H9 (cell line): ENCODE measurements around the gene SREBF2. TPM values are rescaled to one million over a fixed set of nuclear protein-coding genes. Genes with fewer than 3 reads are reported as not detected.
A peak's percentile ranks its signal among the peaks of the same experiment; 100 is the strongest.

Experiments used
- DNase-seq: peaks from one replicate; pipeline ENCODE4 v3.0.0-alpha.2; 2017
- H2AFZ ChIP-seq: one replicate; pipeline ENCODE4 v1.6.1; 2013; ENCODE audit warnings: mild to moderate bottlenecking, low read length, control low read depth, moderate library complexity
- H2AK5ac ChIP-seq: 2 replicates; pipeline ENCODE4 v1.6.1; 2013; ENCODE audit warnings: low read length, control low read depth, mixed read lengths; ENCODE audit not compliant: insufficient read length
- H2BK120ac ChIP-seq: one replicate; pipeline ENCODE4 v1.6.1; 2013; ENCODE audit warnings: low read depth, mild to moderate bottlenecking, low read length, control low read depth, inconsistent platforms; ENCODE audit not compliant: poor library complexity, severe bottlenecking
- H2BK12ac ChIP-seq: 2 replicates; pipeline ENCODE4 v1.6.1; 2013; ENCODE audit warnings: low read length, control low read depth, mixed read lengths, low read depth; ENCODE audit not compliant: insufficient read length
- H2BK15ac ChIP-seq: 2 replicates; pipeline ENCODE4 v1.6.1; 2013; ENCODE audit warnings: low read depth, low read length, control low read depth
- H2BK20ac ChIP-seq: one replicate; pipeline ENCODE4 v1.6.1; 2013; ENCODE audit warnings: low read depth, mild to moderate bottlenecking, low read length, control low read depth, inconsistent platforms; ENCODE audit not compliant: poor library complexity, severe bottlenecking
- H2BK5ac ChIP-seq: 2 replicates; pipeline ENCODE4 v1.6.1; 2013; ENCODE audit warnings: low read length, control low read depth, mixed read lengths; ENCODE audit not compliant: insufficient read length
- H3K14ac ChIP-seq: 2 replicates; pipeline ENCODE4 v1.6.1; 2013; ENCODE audit warnings: low read length, control low read depth; ENCODE audit not compliant: insufficient read depth
- H3K18ac ChIP-seq: 2 replicates; pipeline ENCODE4 v1.6.1; 2013; ENCODE audit warnings: low read depth, mild to moderate bottlenecking, mixed read lengths, low read length, control low read depth; ENCODE audit not compliant: insufficient read length
- H3K23ac ChIP-seq: 2 replicates; pipeline ENCODE4 v1.6.1; 2013; ENCODE audit warnings: low read length, control low read depth, mixed read lengths, low read depth; ENCODE audit not compliant: insufficient read length
- H3K23me2 ChIP-seq: 2 replicates; pipeline ENCODE4 v1.6.1; 2013; ENCODE audit warnings: low read depth, mild to moderate bottlenecking, mixed read lengths, low read length, control low read depth; ENCODE audit not compliant: insufficient read length, poor library complexity, severe bottlenecking
- H3K27ac ChIP-seq: 2 replicates; pipeline ENCODE4 v1.5.1; 2013; ENCODE audit warnings: low read length, control low read depth, mixed read lengths, low read depth; ENCODE audit not compliant: insufficient read length
- H3K27me3 ChIP-seq: 2 replicates; pipeline ENCODE4 v1.6.1; 2013; ENCODE audit warnings: low read length, control low read depth, inconsistent platforms; ENCODE audit not compliant: insufficient read depth
- H3K4ac ChIP-seq: 2 replicates; pipeline ENCODE4 v1.6.1; 2013; ENCODE audit warnings: low read depth, mild to moderate bottlenecking, control low read depth, inconsistent platforms, low read length, moderate library complexity
- H3K4me1 ChIP-seq: 2 replicates; pipeline ENCODE4 v1.6.1; 2013; ENCODE audit warnings: low read length, control low read depth, inconsistent platforms; ENCODE audit not compliant: insufficient read depth
- H3K4me2 ChIP-seq: 2 replicates; pipeline ENCODE4 v1.6.1; 2013; ENCODE audit warnings: low read length, control low read depth, mixed read lengths; ENCODE audit not compliant: insufficient read length, insufficient read depth
- H3K56ac ChIP-seq: 2 replicates; pipeline ENCODE4 v1.6.1; 2013; ENCODE audit warnings: low read depth, mild to moderate bottlenecking, mixed read lengths, low read length, control low read depth; ENCODE audit not compliant: insufficient read length
- H3K79me1 ChIP-seq: 2 replicates; pipeline ENCODE4 v1.6.1; 2013; ENCODE audit warnings: low read depth, mild to moderate bottlenecking, moderate library complexity, low read length, control low read depth, inconsistent platforms; ENCODE audit not compliant: insufficient read depth, poor library complexity, severe bottlenecking
- H3K79me2 ChIP-seq: 2 replicates; pipeline ENCODE4 v1.6.1; 2013; ENCODE audit warnings: low read length, control low read depth, inconsistent platforms; ENCODE audit not compliant: insufficient read depth
- H3K9ac ChIP-seq: 2 replicates; pipeline ENCODE4 v1.6.1; 2013; ENCODE audit warnings: low read length, control low read depth, mixed read lengths; ENCODE audit not compliant: insufficient read length; ENCODE audit errors: extremely low read depth
- H3K9me3 ChIP-seq: one replicate; pipeline ENCODE4 v1.6.1; 2013; ENCODE audit warnings: low read depth, low read length, inconsistent platforms; ENCODE audit not compliant: control insufficient read depth
- H3T11ph ChIP-seq: one replicate; pipeline ENCODE4 v1.6.1; 2013; ENCODE audit warnings: mild to moderate bottlenecking, low read length, control low read depth, inconsistent platforms
- H4K20me1 ChIP-seq: one replicate; pipeline ENCODE4 v1.6.1; 2013; ENCODE audit not compliant: control insufficient read depth, insufficient read length, insufficient read depth
- H4K5ac ChIP-seq: 2 replicates; pipeline ENCODE4 v1.6.1; 2013; ENCODE audit warnings: low read depth, mild to moderate bottlenecking, mixed read lengths, low read length, control low read depth; ENCODE audit not compliant: insufficient read length
- H4K8ac ChIP-seq: replicated peaks from 2 replicates; pipeline ENCODE4 v1.6.1; 2013; ENCODE audit warnings: low read length, control low read depth, mixed read lengths, low read depth; ENCODE audit not compliant: insufficient read length
- H4K91ac ChIP-seq: 2 replicates; pipeline ENCODE4 v1.6.1; 2013; ENCODE audit warnings: low read depth, mild to moderate bottlenecking, moderate library complexity, mixed read lengths, low read length, control low read depth; ENCODE audit not compliant: insufficient read length
- H3K27ac Mint-ChIP-seq, 3 experiments: 2 replicates in 2 of 3; 3 replicates in 1 of 3; pipeline ENCODE4 v1.8.0; 2020 to 2021; ENCODE audit warnings: mixed read lengths in 3 of 3, mild to moderate bottlenecking in 1 of 3, moderate library complexity in 1 of 3
- H3K27me3 Mint-ChIP-seq: 2 replicates; pipeline ENCODE4 v1.8.0; 2021; ENCODE audit warnings: low read depth, mild to moderate bottlenecking, moderate library complexity, mixed read lengths
- H3K36me3 Mint-ChIP-seq, 3 experiments: 2 replicates in 2 of 3; 3 replicates in 1 of 3; pipeline ENCODE4 v1.8.0; 2020 to 2021; ENCODE audit warnings: low read depth in 3 of 3, mixed read lengths in 3 of 3; ENCODE audit not compliant: insufficient read depth in 1 of 3
- H3K4me1 Mint-ChIP-seq, 2 experiments: 2 replicates each; pipeline ENCODE4 v1.8.0; 2020; ENCODE audit warnings: mixed read lengths in 2 of 2
- H3K4me3 Mint-ChIP-seq, 2 experiments: 2 replicates in 1 of 2; 3 replicates in 1 of 2; pipeline ENCODE4 v1.8.0; 2020 to 2021; ENCODE audit warnings: mild to moderate bottlenecking in 2 of 2, mixed read lengths in 2 of 2, moderate library complexity in 1 of 2
- H3K9me3 Mint-ChIP-seq, 2 experiments: 2 replicates in 1 of 2; 3 replicates in 1 of 2; pipeline ENCODE4 v1.8.0; 2020; ENCODE audit warnings: mild to moderate bottlenecking in 2 of 2, mixed read lengths in 2 of 2, moderate library complexity in 1 of 2
- CTCF ChIP-seq: fragments of 200-600 bp; sonication (generic); conservative IDR thresholded peaks from 3 replicates; pipeline ENCODE4 v1.8.0; 2021; ENCODE audit warnings: antibody characterized with exemption, mild to moderate bottlenecking
- WGBS: extraction: QIAGEN DNeasy Blood & Tissue Kit; methylation state at CpG from one replicate; pipeline ENCODE4 v1.1.7; 2013; ENCODE audit warnings: missing lambda C conversion rate, low lambda C conversion rate, mixed read lengths; ENCODE audit not compliant: insufficient read length; ENCODE audit errors: extremely low coverage; 5-methylcytosine and 5-hydroxymethylcytosine counted together
- total RNA-seq: library from RNA; stranded (reverse); gene quantifications from 2 replicates; pipeline ENCODE4 v1.2.1, GENCODE V29; 2021

The SREBF2 gene
- total RNA-seq, 1 experiment from 2014 or later, result 146 TPM

GRCh38 chr22:41826430-41827383 is 6.2 kb upstream of the SREBF2 start:
- no peaks in the 10 kb centered on the region; the same call in 1 of the 2 replicates for H3K27me3 Mint-ChIP-seq
- no peaks in the 10 kb centered on the region for H3K79me2 ChIP-seq
- no peak overlapping the region for H3T11ph ChIP-seq
- no peaks in the 10 kb centered on the region for H4K20me1 ChIP-seq
- no CpG with 5 or more reads among the region's 11 CpGs for WGBS
- no peak overlapping the region for H2AFZ ChIP-seq
- H2AK5ac ChIP-seq, result no peak overlapping the region
- H3K23me2 ChIP-seq, result no peaks in the 10 kb centered on the region
- no peak overlapping the region for H2BK120ac ChIP-seq
- H3K27ac ChIP-seq, result no peak overlapping the region
- no peak for TF ChIP-seq CTCF
- no peaks in the 10 kb centered on the region for H3K27me3 ChIP-seq
- H4K91ac ChIP-seq, result no peak overlapping the region
- H4K8ac ChIP-seq, result no peak overlapping the region
- no peak overlapping the region for H3K4me3 Mint-ChIP-seq
- H3K9me3 ChIP-seq, result no peaks in the 10 kb centered on the region
- H3K23ac ChIP-seq, result no peak overlapping the region
- no peaks in the 10 kb centered on the region for H3K79me1 ChIP-seq
- no peak overlapping the region for H3K4ac ChIP-seq
- no peak overlapping the region for H3K56ac ChIP-seq
- no peak overlapping the region; the same call in 1 of the 2 replicates for H3K14ac ChIP-seq
- no peak overlapping the region for H2BK20ac ChIP-seq
- H2BK5ac ChIP-seq, result no peak overlapping the region
- peaks cover 8 to 21% (median 15%) of the 10 kb centered on the region in 3 experiments for H3K36me3 Mint-ChIP-seq
- no peak overlapping the region for H4K5ac ChIP-seq
- no peak overlapping the region for H3K4me2 ChIP-seq
- DNase-seq, result no peak
- H3K4me1 Mint-ChIP-seq, result peaks cover 34 to 40% of the 10 kb centered on the region in 2 experiments
- H3K9me3 Mint-ChIP-seq, result no peaks in the 10 kb centered on the region
- no peak overlapping the region for H3K9ac ChIP-seq
- peaks cover 5% of the 10 kb centered on the region; the same call in 1 of the 2 replicates for H3K4me1 ChIP-seq
- no peak overlapping the region for H2BK12ac ChIP-seq
- no peak overlapping the region for H2BK15ac ChIP-seq
- H3K18ac ChIP-seq, result no peak overlapping the region
- peak overlapping the region in 1 of 3 experiments; percentile 7; a peak in 2 of 7 replicates for H3K27ac Mint-ChIP-seq
